Activated CD8-positive, alpha-beta memory T cell treated with anti-CD3 and anti-CD28 coated beads, Interleukin-2, amount 50 U/mL, for 24 hours (primary cell): ENCODE results near the gene BSX.

Source experiments
- DNase-seq: peaks from one replicate; pipeline ENCODE4 v3.0.0-alpha.2; 2020; ENCODE audit errors: extremely low read depth

Gene BSX

DNA sequence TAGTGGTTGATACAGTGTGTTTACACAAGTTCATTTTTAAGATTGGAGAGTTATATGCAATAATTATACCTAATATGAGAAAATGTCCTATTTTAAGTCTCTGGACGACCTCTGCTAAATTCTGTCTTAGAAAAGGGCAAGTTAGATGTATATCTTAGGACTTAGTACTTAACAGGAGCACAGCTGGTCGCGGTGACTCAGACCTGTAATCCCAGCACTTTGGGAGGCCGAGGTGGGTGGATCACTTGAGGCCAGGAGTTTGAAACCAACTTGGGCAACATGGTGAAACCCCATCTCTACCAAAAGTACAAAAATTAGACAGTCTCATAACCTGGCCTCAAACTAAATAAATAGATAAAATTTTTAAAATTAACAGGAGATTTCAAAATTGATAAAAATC is 27.2 kb downstream of the BSX start:
- DNase-seq: no peak

DNA sequence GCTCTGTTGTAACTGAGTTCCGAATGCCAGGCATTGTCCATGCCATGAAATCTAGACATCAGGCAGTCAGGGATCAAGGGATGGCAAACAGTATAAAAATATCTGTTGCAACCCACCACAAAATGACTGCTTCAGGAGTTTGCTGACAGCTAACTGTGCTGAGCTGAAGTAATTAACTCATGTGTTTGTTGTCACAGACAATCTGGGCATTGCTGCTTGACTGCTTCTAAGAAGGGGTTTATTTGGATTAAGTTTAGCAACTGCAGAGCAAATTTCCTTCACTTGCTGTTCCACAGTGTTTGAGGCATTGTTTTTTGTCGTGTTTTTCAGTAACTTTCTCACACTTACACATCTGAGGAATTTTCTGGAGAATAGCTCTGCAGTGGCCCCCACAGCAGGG is 30.4 kb downstream of the BSX start:
- DNase-seq: no peak

DNA sequence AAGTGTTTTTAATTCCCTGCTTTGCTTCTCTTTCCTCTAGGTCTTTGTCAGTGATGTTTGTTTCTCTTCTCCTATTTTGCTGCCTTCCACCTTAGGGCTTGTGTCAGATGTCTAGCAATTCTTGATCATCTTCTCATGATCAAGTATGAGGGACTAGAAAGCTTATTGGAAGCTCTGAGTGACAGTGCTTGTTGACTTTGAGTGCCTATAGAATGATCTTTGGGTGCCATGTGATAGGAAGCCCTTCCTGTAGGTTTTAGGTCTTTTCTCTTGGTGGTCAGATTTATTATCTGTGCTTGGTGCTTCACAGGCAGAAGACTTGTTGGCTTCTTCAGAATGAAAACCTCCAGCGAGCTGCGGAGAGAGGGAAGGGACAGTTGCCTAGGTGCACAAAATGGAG is 43.1 kb downstream of the BSX start:
- no peak for DNase-seq

DNA sequence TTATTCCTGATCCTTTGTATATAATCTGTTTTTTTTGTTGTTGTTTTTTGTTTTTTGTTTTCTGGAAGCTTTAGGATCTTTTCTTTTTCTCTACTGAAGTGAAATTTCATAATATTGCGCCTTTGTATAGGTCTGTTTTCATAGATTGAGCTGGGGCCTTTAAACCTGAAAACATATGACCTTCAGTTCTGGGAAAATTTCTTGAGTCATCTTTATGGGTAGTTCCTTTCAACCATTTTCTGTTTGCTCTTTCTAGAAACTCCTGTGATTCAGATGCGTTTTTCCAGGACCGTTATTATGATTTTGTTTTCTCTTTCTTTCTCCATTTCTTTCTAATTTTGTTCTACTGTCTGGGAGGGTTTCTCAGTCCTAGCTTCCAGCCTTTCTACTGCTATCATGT is 43.7 kb downstream of the BSX start:
- DNase-seq: no peak

DNA sequence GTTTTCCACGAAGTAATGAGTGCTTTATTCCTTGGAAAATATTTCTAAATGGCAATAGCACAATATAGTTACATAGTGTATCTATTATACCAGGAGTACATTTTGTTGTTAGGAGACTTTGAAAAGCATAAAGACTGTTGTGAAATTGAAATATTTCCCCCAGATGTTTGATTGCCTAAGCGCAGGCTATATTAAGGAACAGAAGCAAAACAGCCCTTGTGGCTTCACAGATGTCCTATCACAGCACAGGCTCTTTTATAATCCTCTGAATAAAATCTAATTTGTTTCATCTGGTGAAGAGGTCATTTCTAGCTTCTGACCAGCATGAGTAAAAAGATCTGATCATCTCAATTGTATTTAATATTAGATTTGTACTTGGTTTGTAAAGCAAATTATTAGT is 48.2 kb downstream of the BSX start:
- DNase-seq: no peak

DNA sequence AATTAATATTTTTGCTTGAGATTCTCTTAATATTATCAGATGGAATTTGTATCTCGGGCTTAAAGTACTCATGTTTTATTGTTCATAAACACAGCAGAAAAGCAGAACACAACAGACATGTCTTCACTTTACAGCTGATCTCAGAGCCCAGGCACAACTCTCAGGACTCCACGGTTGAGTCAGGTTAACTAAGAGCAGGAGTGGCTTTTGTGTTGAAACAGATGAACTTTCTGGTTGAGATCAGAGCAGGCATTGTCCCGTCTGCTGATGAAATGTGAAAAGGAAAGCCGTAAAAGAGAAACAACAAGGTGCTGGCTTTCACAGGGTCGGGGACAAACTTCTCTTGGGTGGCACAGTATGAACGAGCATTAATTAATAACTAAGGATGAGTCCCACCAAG is 50.1 kb downstream of the BSX start:
- no peak for DNase-seq
